Measurements from ENCODE around the gene METTL26. TPM values are rescaled to one million over a fixed set of nuclear protein-coding genes. Genes with fewer than 3 reads are reported as not detected.

Gene METTL26
- total RNA-seq, 2 donors from 2014 or later, result 43.7 to 102 TPM

- TF ChIP-seq CTCF (IDR thresholded peaks at IDR 0.05), result no peak
- peak; percentile 91 for DNase-seq
Observed at GRCh38 chr16:641326-642188, 5.5 kb upstream of the METTL26 start, which contains the start of gene MCRIP2. TSS of gene MCRIP2 (plus strand) at chr16:641828. CDS start at chr16:641992, 164 bp downstream.

GRCh38 chr16:640614-641013, 4.5 kb upstream of the METTL26 start:
- H3K4me3 ChIP-seq, result no peak overlapping the region
- no peak for DNase-seq
- intact Hi-C loops (cut with DNase I), result no loop called here
- H3K9me3 ChIP-seq, result no peaks in the 10 kb centered on the region
- H3K9ac ChIP-seq (ENCODE audit: low read depth in 2 of 2, low read length in 2 of 2), result peak overlapping the region; percentile 84 to 97
- peaks cover 10% of the 10 kb centered on the region for H3K4me1 ChIP-seq
- no peaks in the 10 kb centered on the region for H3K36me3 ChIP-seq
- H3K27me3 ChIP-seq, result no peaks in the 10 kb centered on the region
- no peak for TF ChIP-seq CTCF (IDR thresholded peaks at IDR 0.05)
- no peak overlapping the region for H3K27ac ChIP-seq

More at GRCh38 chr16:641326-642188, 5.5 kb upstream of the METTL26 start, which contains the start of gene MCRIP2:
- H3K27me3 ChIP-seq, result no peaks in the 10 kb centered on the region
- H3K4me3 ChIP-seq, result peak within 1 kb of the TSS; percentile 87
- no peaks in the 10 kb centered on the region for H3K9me3 ChIP-seq
- no peaks in the 10 kb centered on the region for H3K36me3 ChIP-seq
- peaks cover 15% of the 10 kb centered on the region for H3K4me1 ChIP-seq
- peak within 1 kb of the TSS; percentile 86 for H3K27ac ChIP-seq
- peak within 1 kb of the TSS; percentile 95 to 97 for H3K9ac ChIP-seq (ENCODE audit: low read depth in 2 of 2, low read length in 2 of 2)
- intact Hi-C loops (cut with DNase I), result no loop called here

GRCh38 chr16:638836-639235, 2.7 kb upstream of the METTL26 start:
- no peak overlapping the region for H3K4me3 ChIP-seq
- H3K9ac ChIP-seq (ENCODE audit: low read depth in 2 of 2, low read length in 2 of 2), result no peak overlapping the region
- H3K27me3 ChIP-seq, result no peaks in the 10 kb centered on the region
- no peaks in the 10 kb centered on the region for H3K36me3 ChIP-seq
- H3K4me1 ChIP-seq, result peaks cover 17% of the 10 kb centered on the region
- no peak overlapping the region for H3K27ac ChIP-seq
- intact Hi-C loops (cut with DNase I), result no loop called here
- no peak for TF ChIP-seq CTCF (IDR thresholded peaks at IDR 0.05)
- DNase-seq, result no peak
- H3K9me3 ChIP-seq, result no peaks in the 10 kb centered on the region

- H3K27me3 ChIP-seq, result no peaks in the 10 kb centered on the region
- intact Hi-C loops (cut with DNase I), result no loop called here
- H3K4me3 ChIP-seq, result peak overlapping the region; percentile 30
- H3K9ac ChIP-seq (ENCODE audit: low read depth in 2 of 2, low read length in 2 of 2), result peak overlapping the region in 1 of 2 donors; percentile 19
- DNase-seq, result no peak
- peaks cover 12% of the 10 kb centered on the region for H3K4me1 ChIP-seq
- TF ChIP-seq CTCF (IDR thresholded peaks at IDR 0.05), result no peak
- no peak overlapping the region for H3K27ac ChIP-seq
- H3K36me3 ChIP-seq, result no peaks in the 10 kb centered on the region
- no peaks in the 10 kb centered on the region for H3K9me3 ChIP-seq
Observed at GRCh38 chr16:638034-638543, 2.0 kb upstream of the METTL26 start.

- H3K9me3 ChIP-seq, result no peaks in the 10 kb centered on the region
- H3K4me1 ChIP-seq, result peaks cover 6% of the 10 kb centered on the region
- H3K27me3 ChIP-seq, result no peaks in the 10 kb centered on the region
- intact Hi-C loops (cut with DNase I), result no loop called here
- DNase-seq, result peak; percentile 95
- no peak for TF ChIP-seq CTCF (IDR thresholded peaks at IDR 0.05)
- peak overlapping the region; percentile 94 for H3K27ac ChIP-seq
- peak overlapping the region; percentile 87 for H3K4me3 ChIP-seq
- H3K9ac ChIP-seq (ENCODE audit: low read depth in 2 of 2, low read length in 2 of 2), result peak overlapping the region; percentile 57 to 92
- H3K36me3 ChIP-seq, result no peaks in the 10 kb centered on the region
Observed at GRCh38 chr16:637081-638018, 1.2 kb upstream of the METTL26 start.

Data from colonic mucosa (tissue), 4 donors.